Colonic mucosa (tissue), 4 donors: ENCODE data around the gene ECT2L. TPM values are rescaled to one million over a fixed set of nuclear protein-coding genes. Genes with fewer than 3 reads are reported as not detected.

Experiments
- DNase-seq: peaks from one replicate; pipeline ENCODE4 v3.0.0-alpha.2; 2020
- H3K27ac ChIP-seq: fragments of 200-600 bp; one replicate; pipeline ENCODE4 v1.8.0; 2021
- H3K27me3 ChIP-seq: fragments of 200-600 bp; one replicate; pipeline ENCODE4 v1.8.0; 2021
- H3K36me3 ChIP-seq: fragments of 200-600 bp; one replicate; pipeline ENCODE4 v1.8.0; 2021
- H3K4me1 ChIP-seq: fragments of 200-600 bp; one replicate; pipeline ENCODE4 v1.8.0; 2021; ENCODE audit warnings: mild to moderate bottlenecking
- H3K4me3 ChIP-seq: fragments of 200-600 bp; one replicate; pipeline ENCODE4 v1.8.0; 2021
- H3K9ac ChIP-seq, 2 donors: one replicate each; pipeline ENCODE4 v1.7.0; 2013; ENCODE audit warnings: control low read depth in 2 of 2, low read depth in 2 of 2, low read length in 2 of 2
- H3K9me3 ChIP-seq: fragments of 200-600 bp; one replicate; pipeline ENCODE4 v1.8.0; 2021
- intact Hi-C: fragments of 100-400 bp; cut with DNase I; formaldehyde crosslinking; loops from one replicate; pipeline ENCODE4 v1.14.1; 2022
- total RNA-seq, 2 donors: library from RNA; stranded (reverse); fragmentation: NEBNext Ultra II Directional in 1 of 2; extraction: Animal tissue kit (Norgen Biotek cat#: 25700) in 1 of 2; gene quantifications; one replicate each; pipeline ENCODE4 v1.2.1, GENCODE V29; 2021
- TF ChIP-seq, protein P1 (sequence below): fragments of 200-600 bp; IDR thresholded peaks from one replicate; pipeline ENCODE4 v1.8.0; 2022; ENCODE audit warnings: antibody characterized with exemption, mild to moderate bottlenecking
- donor health status: healthy.
- donor health status: DM: no; HTN: no; CAD: no.
- donor health status: DM: no; HTN: no; CAD: no.

Gene ECT2L
- total RNA-seq, 2 donors from 2014 or later, result not detected

DNA sequence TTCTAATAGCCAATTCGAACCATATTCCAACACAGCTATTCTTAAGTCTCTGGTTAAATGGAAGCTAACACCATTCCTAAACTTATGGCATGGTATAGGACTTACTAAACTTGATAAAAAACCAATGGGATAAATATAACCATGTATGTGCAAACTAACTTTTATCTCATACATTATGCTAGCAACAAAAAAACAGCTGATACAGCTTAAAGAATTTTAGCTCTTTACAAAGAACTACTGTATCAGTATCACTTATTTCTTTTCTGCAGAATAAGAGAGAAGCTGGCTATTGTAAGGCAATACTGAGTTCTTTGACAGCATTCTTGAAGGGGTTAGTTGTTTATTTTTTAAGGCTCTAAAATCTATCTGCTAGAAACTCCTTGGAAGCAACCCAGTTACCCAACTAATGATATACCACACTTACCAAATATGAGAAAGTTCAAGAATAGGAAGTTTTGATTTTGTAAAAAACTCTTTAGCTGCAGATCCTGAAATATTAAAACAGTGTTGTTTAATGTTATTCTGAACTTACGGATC, 147.3 kb downstream of the ECT2L start:
- DNase-seq, result no peak
- Histone ChIP-seq H3K9me3 (no peaks in the 10 kb centered on the region), H3K27me3 (no peaks in the 10 kb centered on the region), H3K36me3 (no peaks in the 10 kb centered on the region), H3K9ac (no peak overlapping the region), H3K4me1 (no peaks in the 10 kb centered on the region), H3K4me3 (no peak overlapping the region), H3K27ac (no peak overlapping the region)
- intact Hi-C loops, result no loop called here
- TF ChIP-seq, protein P1, sequence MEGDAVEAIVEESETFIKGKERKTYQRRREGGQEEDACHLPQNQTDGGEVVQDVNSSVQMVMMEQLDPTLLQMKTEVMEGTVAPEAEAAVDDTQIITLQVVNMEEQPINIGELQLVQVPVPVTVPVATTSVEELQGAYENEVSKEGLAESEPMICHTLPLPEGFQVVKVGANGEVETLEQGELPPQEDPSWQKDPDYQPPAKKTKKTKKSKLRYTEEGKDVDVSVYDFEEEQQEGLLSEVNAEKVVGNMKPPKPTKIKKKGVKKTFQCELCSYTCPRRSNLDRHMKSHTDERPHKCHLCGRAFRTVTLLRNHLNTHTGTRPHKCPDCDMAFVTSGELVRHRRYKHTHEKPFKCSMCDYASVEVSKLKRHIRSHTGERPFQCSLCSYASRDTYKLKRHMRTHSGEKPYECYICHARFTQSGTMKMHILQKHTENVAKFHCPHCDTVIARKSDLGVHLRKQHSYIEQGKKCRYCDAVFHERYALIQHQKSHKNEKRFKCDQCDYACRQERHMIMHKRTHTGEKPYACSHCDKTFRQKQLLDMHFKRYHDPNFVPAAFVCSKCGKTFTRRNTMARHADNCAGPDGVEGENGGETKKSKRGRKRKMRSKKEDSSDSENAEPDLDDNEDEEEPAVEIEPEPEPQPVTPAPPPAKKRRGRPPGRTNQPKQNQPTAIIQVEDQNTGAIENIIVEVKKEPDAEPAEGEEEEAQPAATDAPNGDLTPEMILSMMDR, result no peak

GRCh38 chr6:138944412-138944811, 148.5 kb downstream of the ECT2L start:
- DNase-seq, result no peak
- Histone ChIP-seq H3K27ac (no peak overlapping the region), H3K9ac (no peak overlapping the region), H3K27me3 (no peaks in the 10 kb centered on the region), H3K36me3 (no peaks in the 10 kb centered on the region), H3K4me1 (no peaks in the 10 kb centered on the region), H3K9me3 (no peaks in the 10 kb centered on the region), H3K4me3 (no peak overlapping the region)
- intact Hi-C loops, result no loop called here
- TF ChIP-seq, protein P1, result no peak

DNA sequence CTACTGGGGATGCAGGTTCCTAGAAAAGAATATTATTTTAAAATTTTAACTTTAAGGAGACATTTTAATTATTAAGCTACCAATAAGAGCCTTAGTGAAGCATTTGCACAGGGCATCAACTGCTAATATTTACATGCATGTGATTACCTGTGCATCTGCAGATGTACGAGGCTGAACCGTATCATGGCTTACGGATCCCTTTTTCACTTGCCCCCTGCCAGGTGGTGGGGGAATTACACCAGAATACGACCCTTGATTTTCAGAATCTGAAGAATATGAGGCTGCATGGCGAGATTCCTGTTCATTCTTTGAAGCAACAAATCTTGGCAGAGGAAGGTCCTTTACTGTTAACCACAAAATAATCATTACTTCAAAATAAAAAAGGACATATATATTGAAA, 149.5 kb downstream of the ECT2L start:
- Histone ChIP-seq H3K9ac (no peak overlapping the region), H3K4me3 (no peak overlapping the region), H3K36me3 (no peaks in the 10 kb centered on the region), H3K27ac (no peak overlapping the region), H3K9me3 (no peaks in the 10 kb centered on the region), H3K27me3 (no peaks in the 10 kb centered on the region), H3K4me1 (no peaks in the 10 kb centered on the region)
- intact Hi-C loops, result no loop called here
- TF ChIP-seq, protein P1, result no peak
- DNase-seq, result no peak

DNA sequence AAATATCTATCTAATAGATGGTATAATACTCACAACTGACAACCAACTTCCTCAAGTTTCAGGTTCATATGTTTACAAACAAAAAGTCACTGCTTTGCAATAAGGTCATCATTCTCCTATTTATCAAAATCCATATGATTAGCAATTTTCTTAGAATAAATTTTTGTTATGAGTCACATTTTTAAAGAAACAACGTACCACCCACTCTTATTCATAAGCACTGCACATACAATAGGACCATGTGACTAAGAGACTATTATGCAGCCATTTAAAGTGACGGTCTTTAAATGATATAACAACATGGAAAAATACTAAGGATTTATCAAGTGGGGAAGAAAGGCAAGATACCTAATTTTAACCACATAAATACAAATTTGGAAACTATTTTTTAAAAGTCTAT, 152.1 kb downstream of the ECT2L start:
- Histone ChIP-seq H3K9ac (no peak overlapping the region), H3K9me3 (no peaks in the 10 kb centered on the region), H3K27me3 (no peaks in the 10 kb centered on the region), H3K4me1 (no peaks in the 10 kb centered on the region), H3K27ac (no peak overlapping the region), H3K4me3 (no peak overlapping the region), H3K36me3 (no peaks in the 10 kb centered on the region)
- DNase-seq, result no peak
- intact Hi-C loops, result no loop called here
- TF ChIP-seq, protein P1, result no peak

DNA sequence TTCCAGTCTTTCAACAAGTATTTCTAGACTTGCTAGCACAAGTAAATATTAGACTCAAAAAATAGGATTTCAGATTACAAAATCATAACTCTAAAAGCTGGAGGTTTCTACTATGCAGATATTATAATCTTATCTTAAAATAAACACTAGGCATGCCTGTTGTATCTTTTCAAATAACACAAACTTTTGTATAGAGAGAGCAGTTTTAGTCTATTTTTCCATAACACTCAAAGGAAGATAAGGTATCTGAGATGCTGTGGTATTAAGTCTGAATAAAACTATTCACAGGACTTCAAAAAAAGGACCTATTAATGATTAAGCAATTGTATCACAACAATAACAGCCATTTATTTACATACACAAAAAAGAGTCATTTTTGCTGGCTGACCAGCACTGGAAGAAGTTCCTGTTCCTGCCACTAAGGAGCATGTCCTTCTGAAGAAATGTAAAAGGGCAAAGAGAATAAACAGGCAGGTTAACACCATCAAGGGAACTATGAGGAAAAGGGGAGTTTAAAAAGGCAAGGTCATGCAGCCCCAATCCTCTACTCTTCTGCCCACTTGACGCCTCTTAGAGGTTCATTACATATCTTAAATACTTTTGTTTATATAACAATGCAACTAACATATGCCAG, 152.8 kb downstream of the ECT2L start:
- intact Hi-C loops, result no loop called here
- TF ChIP-seq, protein P1, result no peak
- Histone ChIP-seq H3K4me1 (no peaks in the 10 kb centered on the region), H3K36me3 (no peaks in the 10 kb centered on the region), H3K4me3 (no peak overlapping the region), H3K27ac (no peak overlapping the region), H3K27me3 (no peaks in the 10 kb centered on the region), H3K9ac (no peak overlapping the region), H3K9me3 (no peaks in the 10 kb centered on the region)
- DNase-seq, result no peak
